ENCODE measurements around the gene WDR72. TPM values are rescaled to one million over a fixed set of nuclear protein-coding genes. Genes with fewer than 3 reads are reported as not detected.

The WDR72 gene
- total and polyA plus RNA-seq, 7 donors = not detected

GRCh38 chr15:53625962-53626845 is 133.3 kb downstream of the WDR72 start:
- H3K36me3 ChIP-seq (ENCODE audit: insufficient read depth in 1 of 2, low read depth in 1 of 2) = no peaks in the 10 kb centered on the region
- no peaks in the 10 kb centered on the region for H3K4me1 ChIP-seq
- no peaks in the 10 kb centered on the region for H3K9me3 ChIP-seq
- no peak for ATAC-seq
- H3K27ac ChIP-seq = no peak overlapping the region
- H3K27me3 ChIP-seq (ENCODE audit: insufficient read depth in 3 of 3, low read length in 2 of 3) = no peaks in the 10 kb centered on the region
- DNase-seq = no peak
- TF ChIP-seq CTCF (IDR thresholded peaks at IDR 0.05) = no peak
- intact Hi-C loops (cut with DNase I) = no loop called here
- 87 to 90% (median 89%) methylated on average over 22 of the region's 22 CpGs for WGBS, 3 donors
- no peak overlapping the region for H3K4me3 ChIP-seq

- ATAC-seq (no peak), DNase-seq (no peak)
- H3K27ac ChIP-seq = no peak overlapping the region
- H3K4me3 ChIP-seq = no peak overlapping the region
- TF ChIP-seq CTCF (IDR thresholded peaks at IDR 0.05) = no peak
- no peaks in the 10 kb centered on the region for H3K9me3 ChIP-seq
- H3K4me1 ChIP-seq = no peaks in the 10 kb centered on the region
- intact Hi-C loops (cut with DNase I) = no loop called here
- H3K27me3 ChIP-seq (ENCODE audit: insufficient read depth in 3 of 3, low read length in 2 of 3) = no peaks in the 10 kb centered on the region
- no peaks in the 10 kb centered on the region for H3K36me3 ChIP-seq (ENCODE audit: insufficient read depth in 1 of 2, low read depth in 1 of 2)
Measured at GRCh38 chr15:53625260-53625659, 134.2 kb downstream of the WDR72 start.

- Histone ChIP-seq H3K9me3 (no peaks in the 10 kb centered on the region), H3K27ac (no peak overlapping the region), H3K36me3 (ENCODE audit: insufficient read depth in 1 of 2, low read depth in 1 of 2) (no peaks in the 10 kb centered on the region), H3K4me3 (no peak overlapping the region), H3K4me1 (no peaks in the 10 kb centered on the region), H3K27me3 (ENCODE audit: insufficient read depth in 3 of 3, low read length in 2 of 3) (no peaks in the 10 kb centered on the region)
- ATAC-seq (no peak), DNase-seq (no peak)
- 16 to 29% (median 27%) methylated on average over 2 of the region's 2 CpGs for WGBS, 3 donors
- intact Hi-C loops (cut with DNase I) = no loop called here
- TF ChIP-seq CTCF (IDR thresholded peaks at IDR 0.05) = no peak
Measured at GRCh38 chr15:53618461-53618860, 141.0 kb downstream of the WDR72 start.

- WGBS, 3 donors = 65 to 68% (median 67%) methylated on average over 4 of the region's 4 CpGs
- Histone ChIP-seq H3K4me1 (no peaks in the 10 kb centered on the region), H3K27me3 (ENCODE audit: insufficient read depth in 3 of 3, low read length in 2 of 3) (no peaks in the 10 kb centered on the region), H3K4me3 (no peak overlapping the region), H3K36me3 (ENCODE audit: insufficient read depth in 1 of 2, low read depth in 1 of 2) (no peaks in the 10 kb centered on the region), H3K27ac (no peak overlapping the region), H3K9me3 (no peaks in the 10 kb centered on the region)
- DNase-seq (no peak), ATAC-seq (no peak)
- intact Hi-C loops (cut with DNase I) = no loop called here
- no peak for TF ChIP-seq CTCF (IDR thresholded peaks at IDR 0.05)
Measured at GRCh38 chr15:53611145-53611920, 148.1 kb downstream of the WDR72 start.
